CD4-positive, alpha-beta T cell (primary cell): ENCODE results near the gene KCNMB1. TPM values are rescaled to one million over a fixed set of nuclear protein-coding genes. Genes with fewer than 3 reads are reported as not detected.

ENCODE experiments used
- ATAC-seq: fragments of 200-7000 bp; cut with Tn5 transposase; one replicate; pipeline ENCODE4 v1.10.0; 2022; ENCODE audit warnings: mild to moderate bottlenecking; ENCODE audit not compliant: poor library complexity
- CTCF ChIA-PET: fragments of 350-600 bp; sonication (Branson Sonifier 250); formaldehyde crosslinking; loops from one replicate; lab custom pipeline; 2021; ENCODE audit warnings: antibody characterized with exemption, inconsistent platforms; lab: Charles Lee
- POLR2A ChIA-PET: fragments of 350-600 bp; sonication (Branson Sonifier 250); formaldehyde crosslinking; loops from one replicate; lab custom pipeline; 2021; ENCODE audit warnings: antibody characterized with exemption, inconsistent platforms; lab: Charles Lee
- DNase-seq, 14 experiments: peaks; one replicate each; pipeline ENCODE4 v3.0.0-alpha.2; 2013 to 2020; ENCODE audit warnings: mixed read lengths in 2 of 14
- H3K27ac ChIP-seq, 2 donors: one replicate each; pipeline versions ENCODE4 v1.5.1 to v1.7.0; 2013; ENCODE audit warnings: low read length in 2 of 2, low read depth in 1 of 2, mild to moderate bottlenecking in 1 of 2
- H3K27me3 ChIP-seq, 2 experiments: 1 replicate in 1 of 2; 2 replicates in 1 of 2; pipeline versions ENCODE4 v1.6.1 to v1.7.0; 2013; ENCODE audit warnings: low read length in 2 of 2, control low read depth in 1 of 2, mild to moderate bottlenecking in 1 of 2, moderate library complexity in 1 of 2; ENCODE audit not compliant: insufficient read depth in 2 of 2, control insufficient read depth in 1 of 2
- H3K36me3 ChIP-seq: one replicate; pipeline ENCODE4 v1.6.1; 2013; ENCODE audit warnings: low read length, control low read depth; ENCODE audit not compliant: insufficient read depth
- H3K4me1 ChIP-seq: one replicate; pipeline ENCODE4 v1.6.1; 2013; ENCODE audit warnings: low read length, control low read depth; ENCODE audit not compliant: insufficient read depth
- H3K4me3 ChIP-seq: one replicate; pipeline ENCODE4 v1.5.1; 2013; ENCODE audit warnings: mild to moderate bottlenecking, low read length, moderate library complexity
- H3K9me3 ChIP-seq, 2 experiments: 1 replicate in 1 of 2; 2 replicates in 1 of 2; pipeline versions ENCODE4 v1.6.1 to v1.7.0; 2013; ENCODE audit warnings: low read length in 2 of 2, mild to moderate bottlenecking in 2 of 2, control low read depth in 1 of 2, moderate library complexity in 1 of 2; ENCODE audit not compliant: control insufficient read depth in 1 of 2, insufficient read depth in 1 of 2
- H3K27ac Mint-ChIP-seq: one replicate; pipeline ENCODE4 v1.8.0; 2020; ENCODE audit warnings: mixed read lengths
- H3K27me3 Mint-ChIP-seq: one replicate; pipeline ENCODE4 v1.8.0; 2021; ENCODE audit warnings: mixed read lengths
- H3K36me3 Mint-ChIP-seq: one replicate; pipeline ENCODE4 v1.8.0; 2021; ENCODE audit warnings: low read depth, mixed read lengths
- H3K4me1 Mint-ChIP-seq: one replicate; pipeline ENCODE4 v1.8.0; 2021; ENCODE audit warnings: low read depth, mixed read lengths
- H3K4me3 Mint-ChIP-seq: one replicate; pipeline ENCODE4 v1.8.0; 2020; ENCODE audit warnings: mild to moderate bottlenecking, mixed read lengths
- H3K9me3 Mint-ChIP-seq: one replicate; pipeline ENCODE4 v1.8.0; 2020; ENCODE audit warnings: mixed read lengths
- CTCF ChIP-seq: fragments of 200-600 bp; IDR thresholded peaks from one replicate; pipeline ENCODE4 v1.8.0; 2022; ENCODE audit warnings: antibody characterized with exemption, mild to moderate bottlenecking
- intact Hi-C, 2 experiments: fragments of 100-400 bp; cut with DNase I in 1 of 2; cut with micrococcal nuclease in 1 of 2; formaldehyde crosslinking; loops; one replicate each; pipeline versions ENCODE4 v1.15.1 to v1.9.0; 2023 to 2025; cut with DNase I, micrococcal nuclease
- total RNA-seq, 174 experiments: library from RNA in 2 of 174; stranded (reverse) in 2 of 174; gene quantifications; one replicate each; pipeline ENCODE4 v1.2.3 and lab custom pipeline; 2021 to 2026

KCNMB1 gene
- total RNA-seq, 2 experiments from 2014 or later, result 0.06 to 0.11 TPM

GRCh38 chr5:170389550-170389892 lies 354 bp upstream of the KCNMB1 start:
- POLR2A ChIA-PET, result no interaction called here
- CTCF ChIA-PET, result no interaction called here
- no peak overlapping the region for H3K27ac Mint-ChIP-seq
- no peaks in the 10 kb centered on the region for H3K27me3 ChIP-seq
- no peak for TF ChIP-seq CTCF
- no peaks in the 10 kb centered on the region for H3K36me3 ChIP-seq
- no peaks in the 10 kb centered on the region for H3K36me3 Mint-ChIP-seq
- no peak overlapping the region for H3K27ac ChIP-seq
- H3K4me1 Mint-ChIP-seq, result peaks cover 15% of the 10 kb centered on the region
- H3K4me3 ChIP-seq, result peak overlapping the region; percentile 32
- DNase-seq (peak in 1 of 14 experiments; percentile 15), ATAC-seq (no peak)
- no peaks in the 10 kb centered on the region for H3K9me3 Mint-ChIP-seq
- no peak overlapping the region for H3K4me3 Mint-ChIP-seq
- peaks cover 21% of the 10 kb centered on the region for H3K4me1 ChIP-seq
- peaks cover 8% of the 10 kb centered on the region for H3K27me3 Mint-ChIP-seq
- no peaks in the 10 kb centered on the region for H3K9me3 ChIP-seq
- intact Hi-C loops, result no loop called here

GRCh38 chr5:170387775-170388639 lies 1.2 kb downstream of the KCNMB1 start:
- H3K9me3 ChIP-seq, result no peaks in the 10 kb centered on the region
- ChIA-PET POLR2A (no interaction called here), CTCF (no interaction called here)
- Mint-ChIP-seq H3K27ac (no peak overlapping the region), H3K27me3 (peaks cover 8% of the 10 kb centered on the region), H3K36me3 (no peaks in the 10 kb centered on the region), H3K9me3 (no peaks in the 10 kb centered on the region), H3K4me3 (no peak overlapping the region), H3K4me1 (peaks cover 2% of the 10 kb centered on the region)
- DNase-seq, result no peak
- H3K36me3 ChIP-seq, result no peaks in the 10 kb centered on the region
- intact Hi-C loops, result no loop called here
- H3K4me3 ChIP-seq, result no peak overlapping the region
- no peak overlapping the region for H3K27ac ChIP-seq
- no peak for ATAC-seq
- H3K4me1 ChIP-seq, result peaks cover 12% of the 10 kb centered on the region
- no peak for TF ChIP-seq CTCF
- no peaks in the 10 kb centered on the region for H3K27me3 ChIP-seq

GRCh38 chr5:170386743-170387395 lies 2.3 kb downstream of the KCNMB1 start:
- H3K27me3 ChIP-seq, result no peaks in the 10 kb centered on the region
- intact Hi-C loops, result no loop called here
- H3K4me1 Mint-ChIP-seq, result no peaks in the 10 kb centered on the region
- peaks cover 8% of the 10 kb centered on the region for H3K27me3 Mint-ChIP-seq
- H3K4me3 Mint-ChIP-seq, result no peak overlapping the region
- DNase-seq (no peak), ATAC-seq (no peak)
- POLR2A ChIA-PET, result no interaction called here
- CTCF ChIA-PET, result no interaction called here
- H3K9me3 ChIP-seq, result no peaks in the 10 kb centered on the region
- no peak overlapping the region for H3K27ac Mint-ChIP-seq
- H3K4me3 ChIP-seq, result no peak overlapping the region
- H3K4me1 ChIP-seq, result peaks cover 10% of the 10 kb centered on the region
- no peaks in the 10 kb centered on the region for H3K9me3 Mint-ChIP-seq
- TF ChIP-seq CTCF, result no peak
- no peaks in the 10 kb centered on the region for H3K36me3 ChIP-seq
- no peaks in the 10 kb centered on the region for H3K36me3 Mint-ChIP-seq
- no peak overlapping the region for H3K27ac ChIP-seq
